ENCODE measurements around the gene MOB3A. TPM values are rescaled to one million over a fixed set of nuclear protein-coding genes. Genes with fewer than 3 reads are reported as not detected.

MOB3A gene
- total RNA-seq, 1 donor = 40.4 TPM

DNA sequence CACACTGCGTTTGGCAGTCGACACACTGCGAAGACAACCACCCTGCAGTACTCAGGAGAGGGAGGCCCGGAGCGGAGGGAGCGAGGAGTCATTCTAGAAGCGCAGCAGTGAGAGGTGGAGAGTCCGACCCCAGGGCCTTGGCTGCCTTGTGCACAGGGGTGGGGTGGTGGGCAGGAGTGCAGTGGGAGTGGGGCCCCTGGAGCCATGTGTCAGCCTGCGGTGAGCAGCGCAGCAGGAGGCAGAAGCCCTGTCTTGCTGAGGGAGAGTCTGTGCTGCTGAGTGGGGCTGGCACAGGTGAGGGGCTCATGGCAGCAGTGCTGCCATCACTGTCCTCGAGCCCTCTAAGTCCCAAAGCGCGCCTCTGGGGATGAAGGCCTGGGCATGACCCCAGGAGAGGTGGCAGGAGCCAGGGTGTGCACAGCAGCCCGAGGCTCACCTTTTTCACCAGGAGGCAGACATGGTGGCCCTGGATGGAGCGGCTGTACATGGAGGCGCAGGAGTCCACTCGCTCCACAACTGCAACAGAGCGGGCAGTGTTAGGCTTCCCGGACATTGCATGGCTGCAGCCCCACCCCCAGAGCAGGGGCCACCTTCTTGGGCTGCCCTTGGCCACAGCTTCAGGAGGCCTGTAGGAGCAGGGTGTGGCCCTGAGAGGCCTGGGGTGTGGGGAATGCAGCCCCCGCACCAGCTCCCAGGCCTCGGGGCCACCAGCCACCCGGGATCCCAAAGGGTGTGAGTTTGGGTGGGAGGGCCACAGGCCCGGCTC is 12.3 kb upstream of the MOB3A start:
- TF ChIP-seq, protein P1, sequence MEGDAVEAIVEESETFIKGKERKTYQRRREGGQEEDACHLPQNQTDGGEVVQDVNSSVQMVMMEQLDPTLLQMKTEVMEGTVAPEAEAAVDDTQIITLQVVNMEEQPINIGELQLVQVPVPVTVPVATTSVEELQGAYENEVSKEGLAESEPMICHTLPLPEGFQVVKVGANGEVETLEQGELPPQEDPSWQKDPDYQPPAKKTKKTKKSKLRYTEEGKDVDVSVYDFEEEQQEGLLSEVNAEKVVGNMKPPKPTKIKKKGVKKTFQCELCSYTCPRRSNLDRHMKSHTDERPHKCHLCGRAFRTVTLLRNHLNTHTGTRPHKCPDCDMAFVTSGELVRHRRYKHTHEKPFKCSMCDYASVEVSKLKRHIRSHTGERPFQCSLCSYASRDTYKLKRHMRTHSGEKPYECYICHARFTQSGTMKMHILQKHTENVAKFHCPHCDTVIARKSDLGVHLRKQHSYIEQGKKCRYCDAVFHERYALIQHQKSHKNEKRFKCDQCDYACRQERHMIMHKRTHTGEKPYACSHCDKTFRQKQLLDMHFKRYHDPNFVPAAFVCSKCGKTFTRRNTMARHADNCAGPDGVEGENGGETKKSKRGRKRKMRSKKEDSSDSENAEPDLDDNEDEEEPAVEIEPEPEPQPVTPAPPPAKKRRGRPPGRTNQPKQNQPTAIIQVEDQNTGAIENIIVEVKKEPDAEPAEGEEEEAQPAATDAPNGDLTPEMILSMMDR (IDR thresholded peaks at IDR 0.05; ENCODE audit: insufficient read depth, low read length) = no peak
- no peak for DNase-seq (ENCODE audit: low read depth)
- H3K4me3 ChIP-seq (ENCODE audit: low read depth, low read length) = no peak overlapping the region

DNA sequence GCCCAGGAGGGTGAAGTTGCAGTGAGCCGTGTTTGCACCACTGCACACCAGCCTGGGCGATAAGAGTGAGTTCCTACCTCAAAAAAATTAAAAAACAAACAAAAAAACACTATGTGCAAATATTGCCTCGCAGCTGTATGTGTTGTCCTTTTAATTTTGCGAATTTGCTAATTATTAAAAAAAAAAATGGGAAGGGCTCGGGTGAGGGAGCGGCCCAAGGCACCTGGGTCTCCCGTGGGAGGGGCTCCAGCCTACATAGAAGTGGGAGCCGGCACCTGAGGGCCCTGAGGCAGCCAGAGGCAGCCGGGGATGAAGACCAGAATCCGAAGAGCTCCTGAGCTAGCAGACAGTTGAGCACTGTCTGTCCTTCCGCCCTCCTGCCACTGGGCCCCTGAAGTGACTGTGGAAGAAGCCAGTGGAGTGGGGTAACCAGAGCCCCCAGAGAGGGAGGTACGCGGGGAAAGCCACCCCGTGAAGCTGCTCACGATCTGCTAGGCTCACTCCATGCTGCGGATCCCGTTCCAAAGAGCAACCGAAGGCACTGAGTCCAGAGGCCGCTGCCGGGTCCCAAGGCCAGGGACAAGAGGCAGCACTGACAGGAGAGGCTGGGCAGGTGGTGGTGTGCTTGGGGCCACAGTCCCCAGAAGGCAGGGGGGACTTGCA is 7.0 kb upstream of the MOB3A start:
- no peak for DNase-seq (ENCODE audit: low read depth)
- no peak overlapping the region for H3K4me3 ChIP-seq (ENCODE audit: low read depth, low read length)
- TF ChIP-seq, protein P1 (IDR thresholded peaks at IDR 0.05; ENCODE audit: insufficient read depth, low read length) = no peak

DNA sequence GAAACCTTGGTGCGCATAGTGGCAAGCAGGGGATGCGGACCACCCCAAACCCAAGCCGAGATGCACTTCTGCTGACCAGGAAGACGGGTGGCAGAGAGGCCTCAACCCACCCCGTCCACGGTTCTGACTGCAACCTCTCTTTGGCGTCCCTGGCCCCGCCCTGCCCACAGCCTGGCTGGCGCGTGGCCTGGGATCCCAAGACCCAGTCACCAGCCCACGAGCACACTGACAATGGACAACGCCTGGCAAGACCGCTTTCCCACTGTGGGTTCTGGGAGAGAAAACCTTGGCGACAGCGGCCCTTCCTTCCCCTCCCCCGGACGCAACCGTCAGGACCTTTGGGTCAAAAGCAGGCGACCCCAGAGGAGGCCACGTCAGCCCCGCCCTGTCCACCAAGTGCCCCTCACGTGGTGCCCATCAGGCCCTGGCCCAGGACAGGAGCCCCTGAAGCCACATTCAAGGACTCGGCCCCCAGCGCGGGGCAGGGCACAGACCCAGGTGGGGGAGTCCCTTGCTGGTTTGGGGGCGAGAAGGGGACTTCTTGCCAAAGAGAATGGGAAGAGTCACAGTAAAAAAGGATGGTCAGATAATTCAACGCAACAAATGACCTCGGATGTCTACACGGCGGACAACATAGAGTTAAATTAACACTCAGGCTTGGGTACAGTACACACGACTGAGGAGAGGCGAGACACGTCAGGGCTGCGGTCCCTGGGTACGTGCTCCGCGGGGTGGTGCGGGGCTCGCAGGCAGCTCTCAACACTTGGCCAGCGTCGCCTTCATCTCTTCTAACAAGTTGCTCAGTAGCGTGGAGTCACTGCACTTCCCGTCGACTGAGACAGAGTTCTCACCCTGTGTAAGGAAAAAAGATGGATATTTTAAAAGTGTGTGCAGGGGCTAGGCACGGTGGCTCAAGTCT is 5.5 kb upstream of the MOB3A start:
- H3K4me3 ChIP-seq (ENCODE audit: low read depth, low read length) = no peak overlapping the region
- no peak for DNase-seq (ENCODE audit: low read depth)
- TF ChIP-seq, protein P1 (IDR thresholded peaks at IDR 0.05; ENCODE audit: insufficient read depth, low read length) = no peak

DNA sequence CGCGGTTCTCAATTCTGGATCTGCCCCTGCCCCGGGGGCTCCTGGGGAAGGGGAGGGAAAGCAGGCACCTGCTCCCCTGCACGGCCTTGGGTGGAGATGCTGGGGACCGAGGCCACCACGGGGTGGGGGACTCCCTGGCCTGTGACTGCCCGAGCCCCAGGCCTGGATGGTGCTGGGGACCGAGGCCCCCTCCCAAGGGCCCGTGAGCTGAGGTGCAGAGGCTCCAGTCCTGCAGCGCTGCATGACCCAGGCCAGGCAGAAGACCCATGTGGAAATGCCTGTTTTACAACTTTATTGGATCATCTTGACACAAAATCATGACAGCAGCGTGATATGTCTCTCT is 4.6 kb upstream of the MOB3A start:
- TF ChIP-seq, protein P1 (IDR thresholded peaks at IDR 0.05; ENCODE audit: insufficient read depth, low read length) = no peak
- H3K4me3 ChIP-seq (ENCODE audit: low read depth, low read length) = no peak overlapping the region
- DNase-seq (ENCODE audit: low read depth) = no peak

DNA sequence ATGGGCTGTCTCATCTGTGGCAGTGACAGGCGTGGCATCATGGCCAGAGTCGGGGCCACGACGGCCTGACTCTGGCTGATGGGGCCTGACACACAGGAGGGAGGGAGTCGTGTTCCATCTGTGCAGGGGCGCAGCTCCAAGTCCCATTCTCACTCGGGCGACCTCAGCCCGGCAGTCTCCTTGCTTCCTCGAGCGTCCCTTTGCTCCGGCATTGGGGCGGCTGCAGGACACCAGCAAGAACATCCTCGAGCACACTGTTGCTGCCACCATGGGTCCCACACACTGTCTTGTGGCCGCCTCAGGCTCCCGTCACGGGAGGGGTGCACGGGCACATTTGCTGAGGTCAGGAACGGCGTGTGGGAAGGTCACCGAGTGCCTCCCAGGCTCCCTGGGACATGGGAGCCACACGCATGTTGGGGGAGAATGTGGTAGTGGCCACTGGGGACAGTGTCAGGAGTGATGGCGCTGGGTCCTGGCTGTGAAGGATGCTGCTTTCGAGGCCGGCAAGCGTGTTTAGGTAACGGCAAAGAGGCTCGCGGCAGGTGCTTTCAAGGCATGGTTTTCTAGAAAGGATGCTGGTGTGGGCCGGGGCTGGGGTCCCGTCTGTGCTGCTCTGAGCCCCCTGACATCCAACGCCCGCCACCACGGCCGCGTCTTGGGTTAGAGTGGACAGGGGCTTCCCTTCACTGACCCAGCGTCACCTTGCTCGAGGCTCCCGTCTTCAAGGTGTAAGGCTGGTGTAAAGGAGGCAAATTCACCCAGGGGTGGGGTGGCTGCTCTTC is 4.0 kb upstream of the MOB3A start:
- no peak overlapping the region for H3K4me3 ChIP-seq (ENCODE audit: low read depth, low read length)
- DNase-seq (ENCODE audit: low read depth) = no peak
- TF ChIP-seq, protein P1 (IDR thresholded peaks at IDR 0.05; ENCODE audit: insufficient read depth, low read length) = no peak

DNA sequence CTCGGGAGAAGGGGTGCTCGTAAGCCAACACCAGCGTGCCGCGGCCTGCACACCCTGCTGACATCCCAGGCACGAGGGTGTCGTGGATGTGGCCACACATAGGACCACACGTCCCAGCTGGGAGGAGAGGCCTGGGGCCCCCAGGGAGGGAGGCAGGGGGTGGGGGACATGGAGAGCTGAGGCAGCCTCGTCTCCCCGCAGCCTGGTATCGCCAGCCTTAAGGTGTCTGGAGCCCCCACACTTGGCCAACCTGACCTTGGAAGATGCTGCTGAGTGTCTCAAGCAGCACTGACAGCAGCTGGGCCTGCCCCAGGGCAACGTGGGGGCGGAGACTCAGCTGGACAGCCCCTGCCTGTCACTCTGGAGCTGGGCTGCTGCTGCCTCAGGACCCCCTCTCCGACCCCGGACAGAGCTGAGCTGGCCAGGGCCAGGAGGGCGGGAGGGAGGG is 3.0 kb upstream of the MOB3A start:
- no peak overlapping the region for H3K4me3 ChIP-seq (ENCODE audit: low read depth, low read length)
- TF ChIP-seq, protein P1 (IDR thresholded peaks at IDR 0.05; ENCODE audit: insufficient read depth, low read length) = no peak
- no peak for DNase-seq (ENCODE audit: low read depth)
